K562 (cell line): Measurements from ENCODE around the gene ZBTB14. TPM values are rescaled to one million over a fixed set of nuclear protein-coding genes. Genes with fewer than 3 reads are reported as not detected.
A peak's percentile ranks its signal among the peaks of the same experiment; 100 is the strongest.

Source experiments
- ATAC-seq: fragments of 200-7000 bp; cut with Tn5 transposase; 3 replicates; pipeline ENCODE4 v1.9.1; 2020; ENCODE audit warnings: moderate library complexity
- BruUV-seq: library from RNA; stranded (reverse); fragments of 400-500 nt; replicated peaks from 2 replicates; lab custom pipeline; 2021; lab: Mats Ljungman, UMichigan
- CTCF ChIA-PET: fragments of 300-600 bp; formaldehyde crosslinking; extraction: SDS; loops from one replicate; lab custom pipeline; 2021; ENCODE audit warnings: low intra/inter-chr PET ratio; lab: Yijun Ruan, JAX
- POLR2A ChIA-PET: fragments of 300-600, 350-650 bp; sonication (Branson Sonifier 250); formaldehyde crosslinking; extraction: SDS; loops from one replicate; lab custom pipeline; 2021; ENCODE audit warnings: antibody characterized with exemption, inconsistent platforms; lab: Yijun Ruan, JAX
- DNase-seq, 4 experiments: peaks; one replicate each; pipeline versions ENCODE4 v3.0.0 to v3.0.0-alpha.2; 2011 to 2018; ENCODE audit warnings: low spot score in 3 of 4, mixed read lengths in 3 of 4; ENCODE audit errors: extremely low read depth in 1 of 4
- FAIRE-seq: peaks from 2 replicates; lab custom pipeline; 2011; peaks lifted over from hg19 to GRCh38; lab: Jason Lieb, UNC
- H2AFZ ChIP-seq: 2 replicates; pipeline ENCODE4 v1.6.0; 2011; ENCODE audit warnings: low read depth, low read length, control low read depth, inconsistent platforms
- H3K27ac ChIP-seq: fragments of 200-600 bp; 3 replicates; pipeline ENCODE4 v1.8.0; 2011; ENCODE audit warnings: low read depth, mild to moderate bottlenecking, control low read depth, inconsistent platforms, low read length, moderate library complexity, mixed read lengths; ENCODE audit errors: extremely low read depth
- H3K27me3 ChIP-seq, 2 experiments: fragments of 300-600 bp in 1 of 2; 2 replicates in 1 of 2; 3 replicates in 1 of 2; pipeline versions ENCODE4 v1.6.0 to v1.8.0; 2011; ENCODE audit warnings: inconsistent platforms in 2 of 2, low read length in 2 of 2, mild to moderate bottlenecking in 1 of 2, mixed read lengths in 1 of 2, moderate library complexity in 1 of 2; ENCODE audit not compliant: control insufficient read depth in 2 of 2, insufficient read depth in 2 of 2
- H3K36me3 ChIP-seq: fragments of 300-600 bp; 3 replicates; pipeline ENCODE4 v1.8.0; 2011; ENCODE audit warnings: mild to moderate bottlenecking, low read length, inconsistent platforms; ENCODE audit not compliant: control insufficient read depth, insufficient read depth
- H3K4me1 ChIP-seq, 2 experiments: fragments of 200-600 bp in 1 of 2; replicated peaks in 1 of 2; 2 replicates in 1 of 2; 3 replicates in 1 of 2; pipeline versions ENCODE4 v1.5.1 to v1.8.0; 2011; ENCODE audit warnings: inconsistent platforms in 2 of 2, low read length in 2 of 2, mild to moderate bottlenecking in 1 of 2, mixed read lengths in 1 of 2, moderate library complexity in 1 of 2; ENCODE audit not compliant: control insufficient read depth in 2 of 2, insufficient read depth in 2 of 2
- H3K4me2 ChIP-seq: 2 replicates; pipeline ENCODE4 v1.6.1; 2011; ENCODE audit warnings: low read length, control low read depth, inconsistent platforms, mixed read lengths; ENCODE audit not compliant: insufficient read depth
- H3K4me3 ChIP-seq: fragments of 200-600 bp; sonication (generic), shearing (Covaris generic); 2 replicates; pipeline ENCODE4 v1.5.1; 2016; ENCODE audit warnings: control low read depth, inconsistent platforms
- H3K79me2 ChIP-seq: fragments of 200-600 bp; 3 replicates; pipeline ENCODE4 v1.8.0; 2011; ENCODE audit warnings: low read length, inconsistent platforms; ENCODE audit not compliant: control insufficient read depth, insufficient read depth
- H3K9ac ChIP-seq, 2 experiments: 2 replicates each; pipeline versions ENCODE4 v1.6.0 to v1.6.1; 2011; ENCODE audit warnings: low read depth in 2 of 2, low read length in 2 of 2, control low read depth in 1 of 2, inconsistent platforms in 1 of 2, mild to moderate bottlenecking in 1 of 2, mixed read lengths in 1 of 2; ENCODE audit not compliant: insufficient read depth in 1 of 2
- H3K9me1 ChIP-seq: one replicate; pipeline ENCODE4 v1.6.0; 2011; ENCODE audit warnings: inconsistent platforms, mild to moderate bottlenecking, low read length, moderate library complexity; ENCODE audit not compliant: control insufficient read depth, insufficient read depth
- H3K9me3 ChIP-seq: replicated peaks from 2 replicates; pipeline ENCODE4 v1.5.1; 2011; ENCODE audit warnings: low read depth, low read length, inconsistent platforms; ENCODE audit not compliant: control insufficient read depth, insufficient read depth
- H4K20me1 ChIP-seq: replicated peaks from 2 replicates; pipeline ENCODE4 v1.6.1; 2011; ENCODE audit warnings: low read length, inconsistent platforms, mixed read lengths; ENCODE audit not compliant: control insufficient read depth, insufficient read depth
- CEBPG ChIP-seq, 3 experiments: fragments of 200-800 bp in 1 of 3; sonication (Bioruptor generic) in 1 of 3; sonication (generic) in 1 of 3; formaldehyde crosslinking in 1 of 3; IDR thresholded peaks in 2 of 3; conservative IDR thresholded peaks in 1 of 3; 2 replicates each; pipeline versions ENCODE4 v1.6.1 to v1.8.0; 2016 to 2022; ENCODE audit warnings: missing compliant biosample characterization in 2 of 3, missing genetic modification characterization in 2 of 3, mild to moderate bottlenecking in 1 of 3, missing genetic modification reagents in 1 of 3
- FUS ChIP-seq: fragments of 200-400 bp; formaldehyde crosslinking; optimal IDR thresholded peaks from 2 replicates; pipeline ENCODE3; 2017; ENCODE audit warnings: low read depth, low read length
- JUNB ChIP-seq: fragments of 450-650 bp; formaldehyde crosslinking; conservative IDR thresholded peaks from 2 replicates; pipeline ENCODE4 v1.4.0; 2020; ENCODE audit warnings: mild to moderate bottlenecking
- SRSF9 ChIP-seq: fragments of 200-400 bp; formaldehyde crosslinking; IDR thresholded peaks from 2 replicates; pipeline ENCODE4 v1.6.1; 2017; ENCODE audit warnings: low read depth, low read length, borderline replicate concordance
- YBX1 ChIP-seq: fragments of 450-650 bp; IDR thresholded peaks from 2 replicates; pipeline ENCODE4 v1.7.1; 2016; ENCODE audit warnings: mild to moderate bottlenecking
- WGBS: fragments of 100-300 bp; shearing (Covaris generic); methylation state at CpG from one replicate; pipeline ENCODE4 v1.1.6; 2016; ENCODE audit warnings: low coverage, mixed read lengths; ENCODE audit not compliant: insufficient coverage; ENCODE audit errors: missing lambda C conversion rate; 5-methylcytosine and 5-hydroxymethylcytosine counted together
- in situ Hi-C: fragments of 300-500 bp; cut with MboI; formaldehyde crosslinking; loops from 4 replicates; pipeline ENCODE4 v1.15.0; 2018; ENCODE audit warnings: inconsistent platforms, mixed read lengths
- intact Hi-C: fragments of 100-400 bp; cut with micrococcal nuclease; formaldehyde crosslinking; loops from 2 replicates; pipeline ENCODE4 v1.14.2; 2022
- polyA plus RNA-seq, 8 experiments: library from polyadenylated mRNA; depleted of rRNA in 4 of 8; stranded (reverse) in 5 of 8; unstranded in 3 of 8; fragments of >200 nt; fragmentation: Nextera tagmentation in 2 of 8; fragmentation: Illumina TruSeq in 1 of 8; extraction: Ambion mirVana in 2 of 8; extraction: Trizol in 1 of 8; gene quantifications; 2 replicates each; pipeline versions ENCODE4 v1.2.1 to v1.2.3, GENCODE V29; 2011 to 2014; ENCODE audit warnings: inconsistent platforms in 1 of 8, missing spikeins in 1 of 8
- total RNA-seq, 7 experiments: library from RNA; depleted of rRNA in 6 of 7; stranded (reverse); fragments of >200 nt in 6 of 7; fragmentation: Illumina TruSeq in 2 of 7; extraction: Trizol in 2 of 7; gene quantifications; 2 replicates each; pipeline versions ENCODE4 v1.2.1 to v1.2.3, GENCODE V29; 2011 to 2021; ENCODE audit warnings: low replicate concordance in 1 of 7

ZBTB14 gene
- total and polyA plus RNA-seq, 9 of the 15 experiments (the other 6 are each of a cell fraction or from before 2014, with no cell fraction given) = 2.8 to 12.6 (median 9.0) TPM

- FAIRE-seq = no peak
- BruUV-seq = no TSS peak
- no peaks in the 10 kb centered on the region for H4K20me1 ChIP-seq
- no peak for TF ChIP-seq FUS
- no peak for TF ChIP-seq JUNB (CRISPR knock-in tag)
- no peak for TF ChIP-seq YBX1
- TF ChIP-seq, all 486 proteins: peak for 0
- ChIA-PET POLR2A (no interaction called here), CTCF (no interaction called here)
- Histone ChIP-seq H3K9me1 (no peaks in the 10 kb centered on the region), H3K27me3 (no peaks in the 10 kb centered on the region), H2AFZ (no peak overlapping the region), H3K9ac (no peak overlapping the region), H3K27ac (no peak overlapping the region), H3K36me3 (no peaks in the 10 kb centered on the region), H3K79me2 (no peaks in the 10 kb centered on the region), H3K9me3 (no peaks in the 10 kb centered on the region), H3K4me3 (no peak overlapping the region), H3K4me1 (no peaks in the 10 kb centered on the region), H3K4me2 (no peak overlapping the region)
- no peak for DNase-seq
- intact Hi-C loops = no loop called here
- no peak for ATAC-seq
- in situ Hi-C loops = no loop called here
- 0% methylated on average over 4 of the region's 4 CpGs for WGBS
These were observed 22.7 kb upstream of the ZBTB14 start for GRCh38 chr18:5318061-5318700.

- no peaks in the 10 kb centered on the region for H4K20me1 ChIP-seq
- no peaks in the 10 kb centered on the region for H3K27me3 ChIP-seq
- H3K4me2 ChIP-seq = no peak overlapping the region
- in situ Hi-C loops = no loop called here
- no peak overlapping the region for H3K4me3 ChIP-seq
- H3K9ac ChIP-seq = no peak overlapping the region
- no peaks in the 10 kb centered on the region for H3K9me1 ChIP-seq
- H3K79me2 ChIP-seq = no peaks in the 10 kb centered on the region
- no peaks in the 10 kb centered on the region for H3K4me1 ChIP-seq
- ChIA-PET CTCF (no interaction called here), POLR2A (no interaction called here)
- H3K9me3 ChIP-seq = no peaks in the 10 kb centered on the region
- H3K27ac ChIP-seq = no peak overlapping the region
- no TSS peak for BruUV-seq
- intact Hi-C loops = no loop called here
- DNase-seq = no peak
- H2AFZ ChIP-seq = no peak overlapping the region
- ATAC-seq = no peak
- no peak for FAIRE-seq
- no peaks in the 10 kb centered on the region for H3K36me3 ChIP-seq
- TF ChIP-seq CEBPG (CRISPR knock-in tag; IDR thresholded peaks at IDR 0.05) (no peak), CEBPG (tag; conservative IDR thresholded peaks at IDR 0.05 in 1 of 2, IDR thresholded peaks at IDR 0.05 in 1 of 2) (0 out of 4 replicates have a peak, but pooled peaks of 1 of the 2 experiments have one; percentile 21), SRSF9 (no peak)
These were observed 21.7 kb upstream of the ZBTB14 start for GRCh38 chr18:5317186-5317585.
